GM06990 (cell line): ENCODE data around the gene FBXL2.

ENCODE experiments used
- DNase-seq: peaks from one replicate; pipeline ENCODE4 v3.0.0-alpha.2; 2011; ENCODE audit not compliant: insufficient read length; ENCODE audit errors: extremely low read depth
- H3K27me3 ChIP-seq: replicated peaks from 2 replicates; pipeline ENCODE4 v1.6.0; 2011; ENCODE audit warnings: low read length; ENCODE audit not compliant: control insufficient read depth, insufficient read depth
- H3K36me3 ChIP-seq: 2 replicates; pipeline ENCODE4 v1.5.1; 2011; ENCODE audit warnings: low read length; ENCODE audit not compliant: control insufficient read depth, insufficient read depth
- H3K4me3 ChIP-seq: replicated peaks from 2 replicates; pipeline ENCODE4 v1.5.1; 2011; ENCODE audit warnings: low read depth, mild to moderate bottlenecking, control low read depth, low read length
- CTCF ChIP-seq: IDR thresholded peaks from 2 replicates; pipeline ENCODE4 v1.5.1; 2011; ENCODE audit warnings: low read length, control low read depth, mild to moderate bottlenecking, inconsistent platforms; ENCODE audit not compliant: insufficient read depth, poor library complexity, severe bottlenecking

The FBXL2 gene

DNA sequence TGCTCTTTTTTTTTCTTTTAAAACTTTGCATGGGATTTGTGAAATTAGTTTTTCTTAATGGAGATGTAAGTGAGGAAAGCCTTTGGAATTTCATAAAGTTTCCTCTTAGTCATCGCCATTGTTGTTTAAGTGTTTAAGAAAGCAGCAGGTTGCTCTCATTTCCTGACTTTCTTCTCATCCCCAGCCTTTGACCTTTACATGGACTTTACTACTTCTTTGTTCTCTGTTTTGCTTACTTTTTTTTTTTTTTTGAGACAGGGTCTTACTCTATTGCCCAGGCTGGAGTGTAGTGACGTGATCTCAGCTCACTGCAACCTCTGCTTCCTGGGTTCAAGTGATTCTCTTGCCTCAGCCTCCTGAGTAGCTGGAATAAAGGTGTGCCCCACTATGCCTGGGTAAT, 38.6 kb downstream of the FBXL2 start:
- Histone ChIP-seq H3K4me3 (no peak overlapping the region), H3K27me3 (no peaks in the 10 kb centered on the region), H3K36me3 (no peaks in the 10 kb centered on the region)
- TF ChIP-seq CTCF = no peak
- DNase-seq = no peak

DNA sequence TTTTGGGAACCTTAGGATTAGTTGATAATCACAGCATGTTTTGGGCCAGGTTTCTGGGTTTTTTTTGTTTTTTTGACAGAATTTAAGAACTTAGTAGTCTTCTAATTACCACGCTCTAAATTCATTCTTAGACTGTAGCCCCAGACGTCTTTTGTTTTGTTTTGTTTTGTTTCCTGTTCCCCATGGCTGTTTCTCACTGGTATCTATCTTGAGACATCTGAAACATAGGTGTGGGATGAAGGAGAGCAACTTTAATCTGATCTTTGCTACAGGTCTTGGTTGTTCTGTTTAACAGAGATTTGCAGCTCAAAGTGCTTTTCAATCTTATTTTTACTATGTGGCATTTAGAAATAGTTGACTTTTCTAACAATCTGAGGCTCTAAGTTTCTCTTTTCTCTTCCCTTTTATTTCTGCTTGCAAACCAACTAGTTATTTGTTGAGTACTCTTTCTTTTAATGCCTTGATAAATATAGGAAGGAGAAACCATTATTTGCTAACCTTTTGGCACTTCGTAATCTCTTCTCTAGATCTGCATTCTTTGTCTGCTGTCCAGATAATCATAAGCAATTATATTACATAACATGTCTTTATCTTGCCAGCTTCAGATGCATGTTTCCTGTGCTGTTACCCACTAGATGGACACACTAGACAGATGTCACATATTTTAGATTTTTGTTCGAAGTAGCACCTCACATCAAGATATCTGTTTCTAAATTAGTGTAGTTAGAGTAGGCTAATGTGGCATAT, 40.9 kb downstream of the FBXL2 start:
- Histone ChIP-seq H3K4me3 (no peak overlapping the region), H3K27me3 (no peaks in the 10 kb centered on the region), H3K36me3 (no peaks in the 10 kb centered on the region)
- TF ChIP-seq CTCF = no peak
- peak; percentile 3 for DNase-seq

- peak; percentile 36 for TF ChIP-seq CTCF
- Histone ChIP-seq H3K36me3 (no peaks in the 10 kb centered on the region), H3K4me3 (no peak overlapping the region), H3K27me3 (no peaks in the 10 kb centered on the region)
- DNase-seq = no peak
Measured at GRCh38 chr3:33318710-33319380, 41.6 kb downstream of the FBXL2 start.

DNA sequence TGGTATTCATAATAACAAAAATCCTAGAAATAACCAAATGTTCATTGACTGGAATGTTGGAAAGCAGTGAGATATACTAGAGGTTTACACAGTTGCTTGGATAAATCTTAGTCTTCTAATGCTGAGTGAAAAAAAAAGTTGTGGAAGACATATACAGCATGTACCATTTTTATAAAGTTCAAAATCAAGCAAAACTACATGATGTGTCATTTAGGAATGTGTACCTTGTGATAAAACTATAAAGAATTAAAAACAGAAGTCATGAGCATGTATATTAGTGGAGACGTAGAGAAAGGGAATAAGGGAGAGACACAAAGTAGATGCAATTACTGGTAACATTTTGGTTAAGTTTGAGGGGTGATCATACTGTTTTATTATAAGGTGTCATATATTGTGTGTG, 45.2 kb downstream of the FBXL2 start:
- H3K36me3 ChIP-seq = no peaks in the 10 kb centered on the region
- TF ChIP-seq CTCF = no peak
- no peak overlapping the region for H3K4me3 ChIP-seq
- DNase-seq = no peak
- H3K27me3 ChIP-seq = no peaks in the 10 kb centered on the region

DNA sequence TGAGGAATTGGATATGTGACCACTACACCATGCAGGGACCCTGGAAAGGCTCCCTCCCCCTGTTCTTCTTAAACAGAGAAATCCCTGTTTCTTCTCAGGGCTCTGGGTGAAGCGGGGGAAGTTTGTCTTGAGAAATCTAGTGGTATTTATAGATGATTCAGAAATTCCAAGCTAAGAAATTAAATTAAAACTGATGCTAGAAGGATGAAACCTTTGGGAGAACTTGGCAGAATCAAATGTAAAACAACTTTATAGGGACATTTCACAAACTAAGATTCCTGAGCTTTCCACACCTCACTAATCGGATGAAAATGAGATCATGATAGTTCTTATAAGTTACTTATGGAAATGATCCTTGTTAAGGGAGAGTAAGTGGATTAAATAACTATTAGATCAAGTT, 54.2 kb downstream of the FBXL2 start:
- TF ChIP-seq CTCF = no peak

More for the DNA sequence above, 54.2 kb downstream of the FBXL2 start:
- DNase-seq = no peak
- Histone ChIP-seq H3K27me3 (no peaks in the 10 kb centered on the region), H3K36me3 (no peaks in the 10 kb centered on the region), H3K4me3 (no peak overlapping the region)
